OCI-M1 (cell line): Measurements from ENCODE around the gene ARHGAP19.

ENCODE experiments used
- DNase-seq: peaks from one replicate; lab custom pipeline; 2025; lab: John Stamatoyannopoulos, UW

The ARHGAP19 gene

DNA sequence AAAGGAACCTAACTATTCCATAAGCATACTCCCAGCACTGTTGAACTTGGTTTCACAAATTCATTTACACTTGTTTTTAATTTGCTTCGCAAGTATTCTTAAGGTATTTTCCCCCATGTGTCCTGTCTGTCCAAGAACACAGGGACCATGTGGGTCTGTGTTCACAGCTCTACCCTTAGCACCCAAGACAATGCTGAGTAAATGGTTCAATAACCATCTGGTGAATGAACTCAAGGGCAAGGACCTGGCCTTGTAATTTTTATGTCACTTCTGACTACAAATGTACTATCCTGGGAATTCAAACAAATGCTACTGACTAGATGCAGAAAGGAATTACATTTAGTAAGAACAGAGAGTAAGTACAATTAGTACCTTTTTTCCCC lies 63.7 kb downstream of the ARHGAP19 start:
- DNase-seq, result no peak

DNA sequence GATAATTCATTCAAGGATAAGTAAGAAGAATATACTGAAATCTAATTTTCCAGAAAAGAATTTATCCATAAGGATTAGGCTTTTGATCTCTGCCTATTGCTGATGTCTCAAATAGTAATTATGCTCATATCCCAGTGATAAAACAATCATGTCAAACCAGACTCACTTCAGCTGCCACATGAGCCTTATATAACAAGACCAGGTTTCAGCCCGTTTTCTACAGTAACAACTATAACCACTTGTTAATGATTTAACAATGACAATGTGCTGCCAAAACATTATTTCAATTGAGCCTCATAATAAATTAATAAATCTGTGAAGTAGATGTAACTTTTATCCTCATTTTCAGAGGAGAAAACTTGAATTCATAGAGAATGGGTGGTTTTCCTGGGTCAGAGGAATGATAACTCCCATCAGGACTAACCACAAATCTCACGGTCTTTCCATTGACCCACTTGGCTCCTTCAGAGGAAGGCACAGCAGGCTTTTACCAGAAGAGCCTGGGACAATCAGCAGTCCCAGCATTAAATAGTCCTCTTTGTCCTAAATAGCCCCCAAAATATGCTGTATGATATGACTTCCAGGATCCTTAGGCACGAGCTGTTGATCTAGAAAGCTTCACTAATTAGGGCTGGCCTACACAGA lies 64.2 kb downstream of the ARHGAP19 start:
- no peak for DNase-seq

DNA sequence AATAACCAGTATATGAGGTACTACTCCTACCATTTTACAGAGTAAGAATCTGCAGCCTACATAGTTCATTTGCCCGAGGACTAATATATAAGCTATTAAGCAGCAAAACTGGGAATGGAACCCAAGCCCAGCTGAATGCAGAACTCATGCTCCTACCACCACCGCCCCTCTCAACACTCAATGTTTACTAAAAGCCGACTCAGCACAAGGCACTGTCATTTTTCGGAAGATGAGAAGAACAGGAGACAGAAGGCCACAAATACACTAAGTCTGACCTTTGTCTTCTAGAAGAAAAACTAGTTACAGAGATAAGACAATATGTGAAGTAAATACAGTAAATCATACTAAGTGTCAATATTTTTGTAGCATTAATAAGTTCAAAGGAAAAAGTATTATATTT lies 66.0 kb downstream of the ARHGAP19 start:
- DNase-seq, result no peak

DNA sequence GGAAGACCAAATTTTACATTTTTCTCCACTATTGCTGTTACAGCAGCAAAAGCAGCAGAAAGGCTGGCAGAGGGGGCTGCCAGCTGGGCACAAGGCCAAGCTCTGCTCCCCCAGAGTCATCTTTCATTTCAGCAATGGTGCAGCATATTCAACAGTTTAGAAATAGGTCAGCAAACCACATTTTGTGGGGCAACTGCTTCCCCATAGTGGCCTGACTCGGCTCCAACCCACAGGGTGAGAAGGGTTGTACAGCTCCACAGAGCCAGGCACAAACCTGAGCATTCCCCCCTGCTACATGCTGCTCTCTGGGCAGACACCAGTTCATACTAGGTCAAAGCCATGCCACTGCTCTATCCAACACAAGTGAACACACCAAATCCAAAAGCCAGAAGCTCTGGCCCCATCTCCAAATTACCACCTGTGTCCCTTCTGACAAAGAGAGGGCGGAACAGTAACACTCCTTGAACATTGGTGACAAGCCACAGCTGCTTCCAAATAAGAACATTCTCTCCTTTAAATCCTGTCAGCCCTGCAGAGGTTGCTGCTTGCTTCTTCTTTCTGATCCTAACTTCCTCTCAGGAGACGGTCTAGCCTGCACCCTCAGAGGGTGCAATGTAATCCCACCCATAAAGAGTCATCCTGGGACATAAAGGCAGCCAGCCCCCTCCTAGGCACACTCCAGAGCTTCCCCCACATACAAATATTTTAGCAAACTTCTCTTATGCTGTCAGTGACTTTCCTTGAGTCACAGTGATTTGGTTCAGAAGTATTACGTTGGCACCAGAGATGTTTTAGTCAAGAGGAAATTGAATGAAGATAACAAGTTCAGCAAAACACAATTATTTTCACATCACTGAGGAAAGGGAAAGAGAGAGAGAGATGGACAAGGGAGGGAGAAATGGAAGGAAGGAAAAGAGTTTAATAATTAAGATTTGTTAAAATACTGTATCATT lies 67.7 kb downstream of the ARHGAP19 start:
- DNase-seq, result no peak

DNA sequence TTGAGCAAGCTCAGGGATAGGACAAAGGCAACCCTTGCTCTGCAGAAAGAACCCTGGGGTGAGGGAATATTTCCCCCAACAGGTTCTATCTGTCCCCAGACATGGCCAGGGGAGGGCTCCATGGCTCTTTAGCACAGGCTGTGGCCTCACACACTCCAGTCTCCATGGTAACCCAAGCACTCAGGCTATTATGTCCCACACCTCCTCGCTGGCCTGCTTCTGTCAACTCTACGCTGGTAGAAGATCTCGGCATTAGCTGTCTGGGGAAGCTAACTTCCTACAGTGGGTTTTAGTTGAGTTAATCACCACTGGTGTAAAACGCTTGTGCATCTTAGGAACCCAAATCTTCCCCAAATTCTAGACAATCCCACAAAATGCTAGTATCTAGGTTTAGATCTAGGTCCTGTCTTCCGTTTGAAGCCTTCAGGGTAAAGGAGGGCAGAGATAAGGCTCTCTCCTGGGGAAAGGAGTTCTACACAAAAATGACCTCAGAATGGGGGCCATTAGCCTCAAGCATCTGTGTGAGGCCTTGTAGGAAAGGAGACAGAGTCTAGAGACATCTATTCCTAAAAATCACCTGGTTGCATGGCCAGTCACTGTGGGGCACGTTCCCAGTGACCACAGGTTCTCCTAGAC lies 70.0 kb downstream of the ARHGAP19 start:
- DNase-seq, result no peak

DNA sequence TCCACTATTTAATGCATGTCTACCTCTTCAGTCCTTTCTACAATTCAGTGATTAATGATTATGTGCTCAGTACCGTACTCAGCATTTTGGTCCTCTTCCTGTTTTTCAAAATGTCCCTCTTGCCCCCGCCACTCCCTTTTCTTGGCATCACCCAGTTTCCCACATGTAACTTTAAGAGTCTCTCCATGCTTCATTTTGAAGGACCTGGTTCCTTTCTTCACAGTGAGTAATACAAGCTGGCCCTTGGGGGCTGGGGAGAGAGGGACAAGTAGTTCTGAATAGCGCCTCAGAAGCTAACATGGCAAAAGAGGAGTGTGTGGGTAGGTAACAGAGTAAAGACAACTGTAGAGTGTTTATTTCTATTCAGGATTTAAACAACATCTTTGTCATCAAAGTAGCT lies 72.1 kb downstream of the ARHGAP19 start:
- no peak for DNase-seq

DNA sequence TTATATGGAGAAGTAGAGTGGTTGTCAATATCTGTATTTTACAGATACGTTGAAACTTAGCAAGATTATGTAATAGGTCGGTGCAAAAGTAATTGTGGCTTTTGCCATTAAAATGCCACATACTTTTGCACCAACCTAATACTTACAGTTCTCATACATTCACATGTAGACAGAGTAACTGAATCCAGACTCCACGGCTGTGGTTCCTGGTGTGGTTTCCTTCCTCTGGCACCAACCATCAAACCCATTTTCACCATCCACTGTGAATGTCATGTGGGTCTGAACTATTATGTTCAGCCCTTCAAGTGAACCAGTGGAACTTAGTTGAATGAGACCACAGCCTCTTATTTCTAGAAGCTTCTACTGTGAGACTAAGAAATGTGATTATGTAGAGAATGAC lies 75.1 kb downstream of the ARHGAP19 start:
- DNase-seq, result no peak

DNA sequence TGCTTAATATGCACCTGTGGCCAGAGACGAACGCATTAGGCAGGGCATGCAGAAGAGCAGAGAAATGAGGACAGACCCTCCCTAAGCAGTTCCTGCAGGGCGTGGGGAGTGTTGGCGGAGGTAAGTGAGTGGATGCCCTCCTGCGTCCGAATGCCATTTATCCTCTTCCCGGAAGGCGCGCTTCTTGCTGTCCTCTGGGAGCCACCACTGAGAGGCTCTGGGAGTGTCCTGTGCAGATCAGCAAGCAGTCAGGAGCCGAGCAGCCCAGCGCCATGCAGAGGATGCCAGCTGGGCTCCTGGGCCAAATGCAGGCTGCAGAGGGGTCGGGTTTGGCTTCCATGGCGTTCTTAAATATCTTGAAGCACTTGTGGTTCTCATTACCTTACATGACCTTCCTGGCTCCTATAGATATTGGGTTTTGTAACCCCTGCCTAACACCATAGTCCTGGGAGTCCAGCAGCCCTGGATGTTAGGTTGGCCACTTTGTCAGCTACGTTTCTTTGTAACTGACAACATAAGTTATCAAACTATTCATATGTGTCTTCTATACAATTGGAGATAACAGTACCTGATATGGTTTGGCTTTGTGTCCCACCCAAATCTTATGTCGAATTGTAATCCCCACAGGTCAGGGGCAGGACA lies 76.7 kb downstream of the ARHGAP19 start:
- DNase-seq, result no peak

DNA sequence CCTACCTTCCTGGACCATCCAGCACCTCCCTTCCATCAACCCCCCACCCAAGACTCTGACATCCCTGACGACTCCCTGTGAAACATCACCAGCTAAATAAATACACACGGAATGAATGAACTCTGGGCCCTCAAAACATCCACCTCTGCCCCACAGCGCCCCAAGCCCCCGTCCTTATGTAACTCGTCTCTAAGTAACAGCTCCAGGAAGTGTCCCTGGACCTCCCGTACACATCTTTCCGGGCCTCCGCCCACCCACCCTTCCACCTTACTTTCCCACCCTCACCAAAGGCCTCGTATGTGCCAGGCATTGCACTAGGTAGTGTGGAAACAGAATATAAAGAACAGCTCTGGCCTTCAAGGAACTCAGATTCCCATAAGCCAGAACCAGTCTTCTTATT lies 79.0 kb downstream of the ARHGAP19 start:
- no peak for DNase-seq

DNA sequence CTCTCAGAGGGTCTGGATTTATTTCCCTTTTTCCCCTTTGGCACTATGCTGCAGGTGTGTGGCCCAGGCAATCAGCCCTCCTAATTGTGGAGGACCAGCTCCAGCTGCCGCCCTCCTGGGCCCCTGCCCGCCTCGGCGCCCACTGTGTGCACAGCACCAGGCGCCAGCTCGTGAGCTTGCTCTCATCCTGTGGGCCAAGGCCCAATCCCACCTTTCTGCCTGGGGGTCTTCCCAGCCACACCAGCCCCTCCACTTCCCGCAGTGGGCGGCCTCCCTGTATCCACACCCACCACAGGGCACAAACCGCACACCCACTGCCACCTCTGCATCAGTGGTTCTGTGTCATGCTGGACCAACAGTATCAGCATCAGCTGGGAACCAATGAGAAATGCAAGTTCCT lies 81.2 kb downstream of the ARHGAP19 start:
- DNase-seq, result no peak

DNA sequence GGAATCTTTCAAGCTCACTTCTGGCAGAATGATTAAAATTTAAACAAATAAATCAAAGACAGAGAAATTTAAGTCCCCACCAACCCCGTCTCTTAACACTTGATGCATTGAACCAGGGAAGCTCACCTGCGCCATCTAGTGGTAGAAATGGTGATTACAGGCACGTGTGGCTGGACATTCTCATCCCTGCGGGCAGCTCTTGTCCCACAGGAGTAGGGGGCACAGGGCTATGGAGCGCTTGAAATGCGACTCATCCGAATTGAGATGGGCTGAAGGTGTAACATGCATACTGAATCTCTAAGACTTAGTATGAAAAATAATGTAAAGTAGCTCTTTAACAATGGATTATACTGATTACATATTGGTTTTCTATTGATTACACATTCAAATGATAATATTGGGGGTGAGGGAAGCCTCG lies 81.9 kb downstream of the ARHGAP19 start:
- DNase-seq, result peak; percentile 89

DNA sequence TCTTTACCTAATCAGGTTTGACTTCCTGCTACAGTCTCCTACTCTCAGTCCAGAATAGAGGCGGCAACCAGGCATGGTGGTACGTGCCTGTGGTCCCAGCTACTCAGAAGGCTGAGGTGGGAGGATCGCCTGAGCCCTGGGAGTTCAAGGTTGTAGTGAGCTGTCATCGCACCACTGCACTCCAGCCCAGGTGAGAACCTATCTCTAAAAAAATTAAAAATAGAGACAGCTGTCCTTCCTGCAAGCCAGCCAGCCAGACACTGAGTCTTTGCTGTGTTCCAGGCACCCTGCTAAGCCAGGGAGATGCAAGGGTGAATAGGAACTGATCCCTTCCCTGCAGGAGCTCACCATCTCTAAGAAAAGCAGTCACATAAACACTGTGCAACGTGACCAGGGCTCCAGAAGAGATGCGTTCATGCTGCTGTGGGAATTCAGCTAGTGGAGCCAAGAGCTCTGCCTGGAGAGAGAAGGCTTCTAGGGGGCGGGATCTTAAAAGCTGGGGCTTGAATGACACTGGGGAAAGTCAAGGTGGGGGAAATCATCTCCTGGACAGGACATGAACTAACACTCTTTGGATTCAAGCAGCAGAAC lies 84.6 kb downstream of the ARHGAP19 start:
- DNase-seq, result no peak

DNA sequence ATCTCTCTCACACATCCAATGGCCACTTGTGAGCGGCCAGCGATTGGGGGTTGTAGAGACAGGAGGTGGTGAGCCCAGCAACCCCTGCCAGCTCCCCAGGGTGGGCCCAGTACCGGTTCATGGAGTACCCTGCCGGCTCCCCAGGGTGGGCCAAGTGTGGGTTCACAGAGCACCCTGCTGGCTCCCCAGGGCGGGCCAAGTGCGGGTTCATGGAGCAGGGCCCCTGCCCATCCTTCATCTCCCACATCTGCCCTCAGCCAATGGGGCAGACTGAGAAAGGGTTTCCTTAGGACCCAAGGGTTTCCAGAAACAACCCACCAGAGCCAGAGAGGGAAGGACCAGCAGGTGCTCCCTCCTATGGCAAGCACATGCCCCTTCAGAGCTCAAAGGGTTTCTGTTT lies 85.3 kb downstream of the ARHGAP19 start:
- no peak for DNase-seq

DNA sequence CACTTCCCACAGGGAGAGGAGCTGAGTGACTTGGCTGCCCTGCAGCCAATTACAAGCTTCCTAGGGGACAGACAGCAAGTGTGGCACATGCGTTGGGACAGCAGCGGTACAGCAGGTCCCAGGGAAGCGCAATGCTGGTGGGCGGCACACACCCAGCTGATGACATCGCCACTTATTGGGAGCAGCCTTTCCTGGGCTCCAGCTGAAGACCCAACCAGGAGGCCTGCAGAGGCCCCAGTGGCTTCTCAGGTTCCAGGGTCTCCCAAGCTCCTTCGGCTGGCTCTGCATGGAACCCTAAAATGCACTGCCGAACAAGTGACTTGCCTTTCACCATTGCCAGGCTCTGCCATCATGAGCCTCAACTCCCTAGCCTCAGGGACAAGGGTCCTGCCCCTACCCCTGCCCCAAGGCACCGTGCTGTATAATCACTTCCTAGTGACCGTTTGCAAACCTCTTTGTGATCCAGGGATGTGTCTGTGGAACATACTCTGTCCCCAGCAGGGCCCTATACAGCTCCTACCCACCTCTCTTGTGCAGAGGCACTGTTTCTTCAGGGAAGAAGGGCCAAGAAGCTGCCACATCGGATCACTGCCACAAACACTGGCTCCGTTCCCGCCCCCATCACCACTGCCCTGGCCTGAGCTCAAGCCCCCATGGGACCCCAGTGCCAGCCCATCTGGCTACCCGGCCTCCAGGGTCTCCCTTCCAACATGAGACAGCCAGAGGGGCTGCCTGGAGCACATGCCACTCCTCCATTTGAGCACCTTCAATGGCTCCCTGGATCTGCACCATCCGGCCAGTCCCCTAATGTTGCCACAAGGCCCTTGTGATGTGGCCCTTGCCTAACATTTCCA lies 87.4 kb downstream of the ARHGAP19 start:
- no peak for DNase-seq

DNA sequence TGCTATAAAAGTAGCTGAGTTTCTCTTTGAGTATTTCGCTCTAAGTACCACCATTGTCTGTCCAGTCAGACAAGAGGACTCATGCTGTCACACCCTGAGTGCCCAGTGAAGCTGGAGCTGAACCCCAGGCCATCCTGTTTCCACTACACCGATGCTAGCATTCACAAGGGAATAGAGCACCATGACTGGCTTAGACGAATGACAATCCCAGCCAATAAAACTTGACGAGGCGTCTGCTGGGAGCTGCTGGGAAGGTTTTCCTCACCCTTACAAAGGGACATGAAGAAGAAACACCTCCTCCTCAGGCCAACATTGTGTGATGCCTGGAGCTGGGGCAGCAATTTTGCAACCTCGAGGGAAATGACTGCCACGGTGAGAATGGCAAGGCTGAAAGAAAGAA lies 89.2 kb downstream of the ARHGAP19 start:
- DNase-seq, result no peak

DNA sequence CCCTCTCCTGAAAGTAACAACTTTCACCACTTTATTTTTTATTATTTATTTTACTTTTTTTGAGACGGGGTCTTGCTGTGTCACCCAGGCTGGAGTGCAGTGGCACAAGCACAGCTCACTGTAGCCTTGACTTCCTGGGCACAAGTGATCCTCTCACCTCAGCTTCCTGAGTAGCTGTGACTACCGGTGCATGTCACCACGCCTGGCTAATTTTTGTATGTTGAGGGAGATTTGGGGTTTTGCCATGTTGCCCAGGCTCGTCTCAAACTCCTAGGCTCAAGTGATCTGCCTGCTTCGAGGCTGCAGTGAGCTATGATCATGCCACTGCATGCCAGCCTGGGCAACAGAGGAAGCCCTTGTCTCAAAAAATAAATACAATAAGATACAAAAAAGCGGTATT lies 91.8 kb downstream of the ARHGAP19 start:
- DNase-seq, result no peak

DNA sequence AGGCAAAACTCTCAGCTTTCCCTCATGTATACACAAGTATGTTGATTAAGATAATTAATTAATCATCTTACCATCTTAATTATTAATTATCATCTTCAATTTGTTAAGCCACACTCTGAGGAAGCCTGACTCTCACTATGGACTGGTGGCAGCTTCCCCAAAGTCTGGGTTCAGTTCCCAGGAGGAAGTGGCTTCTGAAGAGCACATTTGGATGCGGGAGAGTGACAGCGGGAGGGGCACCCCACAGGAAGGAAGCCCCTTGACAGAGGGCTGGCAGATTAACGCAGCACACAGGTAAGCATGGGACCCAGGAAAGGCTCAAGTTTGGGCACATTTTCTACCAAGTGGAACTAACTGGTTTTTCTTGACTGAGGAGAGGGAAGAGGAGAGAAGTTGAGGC lies 93.3 kb downstream of the ARHGAP19 start:
- no peak for DNase-seq

DNA sequence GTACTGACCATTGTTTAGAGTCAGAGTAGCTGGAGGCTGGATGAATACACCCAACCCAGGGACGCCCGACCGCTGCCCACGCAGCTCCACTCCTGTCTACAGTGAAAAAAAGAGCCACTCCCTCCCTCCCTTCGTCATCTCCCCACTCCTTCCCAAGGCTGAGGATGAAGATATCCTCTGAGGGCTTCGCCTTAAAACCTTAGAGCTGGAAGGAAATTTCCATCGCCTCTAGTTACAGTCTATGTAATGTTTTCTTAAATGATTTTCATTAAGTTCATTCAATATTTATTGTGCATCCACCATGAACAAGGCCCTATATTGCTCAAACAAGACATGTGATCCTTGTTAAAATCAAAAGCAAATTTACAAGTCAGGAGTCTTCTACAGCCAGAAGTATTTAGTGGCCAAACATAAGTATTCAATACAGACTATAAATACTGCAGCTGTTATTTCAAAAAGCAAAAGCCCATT lies 95.4 kb downstream of the ARHGAP19 start:
- no peak for DNase-seq

DNA sequence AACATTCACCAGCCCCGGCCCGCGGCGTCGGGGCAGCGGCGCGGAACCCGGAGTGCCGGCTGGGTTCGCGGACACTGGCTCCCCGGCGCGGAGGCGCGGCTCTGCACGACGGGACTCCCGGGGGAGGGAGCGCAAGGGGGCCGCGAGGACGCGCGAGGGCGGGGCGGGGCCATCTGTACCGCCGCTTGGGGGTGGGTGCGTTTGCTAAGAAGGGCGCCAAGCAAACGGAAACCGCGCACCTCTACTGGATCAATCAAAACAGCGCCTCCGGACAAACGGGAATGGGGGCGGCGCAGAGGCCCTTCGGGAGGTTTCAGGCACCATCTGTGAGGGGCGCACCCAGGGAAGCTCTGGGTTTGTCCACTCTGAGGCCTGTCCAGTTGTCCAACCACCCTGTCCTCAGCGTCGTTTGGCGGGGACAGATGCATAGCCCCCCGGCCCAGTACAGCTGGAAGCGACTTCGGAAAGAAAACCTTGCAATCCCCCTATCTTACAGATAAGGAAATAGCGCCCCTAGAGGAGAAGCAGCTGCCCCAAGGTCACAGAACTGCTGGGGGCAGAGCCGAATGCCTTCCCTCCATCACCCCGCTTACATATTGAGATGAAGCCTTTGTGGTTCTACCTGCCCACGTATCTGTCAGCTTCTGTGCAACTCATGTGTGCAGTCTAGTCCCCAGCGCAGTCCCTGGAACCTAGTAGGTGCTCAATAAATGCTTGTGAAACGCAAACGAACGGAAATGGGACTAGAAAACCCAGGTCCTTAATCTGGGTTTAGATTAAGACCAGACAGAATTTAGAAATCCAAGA lies 96.0 kb downstream of the ARHGAP19 start:
- DNase-seq, result peak; percentile 41

DNA sequence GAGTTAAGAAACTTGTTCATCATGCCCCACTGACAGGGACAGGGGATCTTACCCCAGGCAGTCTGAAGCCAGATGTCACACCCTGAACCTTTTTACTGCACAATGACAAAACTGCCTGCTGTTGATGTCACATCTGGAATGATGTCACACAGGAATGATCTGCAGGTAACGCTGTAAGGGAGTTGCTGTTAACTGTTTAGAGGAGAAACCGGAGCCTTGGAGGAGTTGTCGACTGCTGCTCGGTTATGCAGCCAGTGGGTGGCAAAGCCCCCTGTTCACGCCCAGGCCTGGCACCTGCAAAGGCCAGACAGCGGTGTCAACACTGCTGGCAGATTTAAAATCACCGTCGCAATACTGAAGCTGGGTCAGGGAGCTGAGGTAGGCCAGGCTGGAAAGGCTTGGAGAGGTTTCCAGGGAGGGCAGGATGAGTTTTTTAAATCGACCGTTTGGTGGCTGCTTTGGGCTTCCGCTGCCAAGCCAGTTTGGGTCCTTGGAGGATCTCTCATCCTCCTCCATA lies 96.7 kb downstream of the ARHGAP19 start:
- no peak for DNase-seq
